ENCODE results near the gene HIP1.

DNA sequence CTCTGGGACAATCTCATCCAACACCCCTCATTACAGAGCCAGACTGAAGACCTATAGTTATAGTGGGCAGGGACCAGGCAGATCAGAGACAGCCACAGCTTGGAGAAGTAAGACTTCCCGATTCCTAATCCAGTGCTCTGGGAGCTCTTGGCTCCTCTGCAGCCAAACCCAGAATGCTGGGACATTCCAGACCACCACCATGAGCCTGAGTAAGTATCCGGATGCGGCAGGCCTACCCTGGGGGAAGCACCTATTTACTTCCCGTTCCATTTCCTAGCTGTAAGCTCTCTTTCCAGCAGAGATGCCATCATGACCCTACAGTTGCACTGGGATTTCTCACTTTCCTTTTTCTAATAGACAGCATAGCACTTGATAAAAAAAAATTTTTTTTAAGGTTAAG is 16.4 kb downstream of the HIP1 start:
- TF ChIP-seq GABPA (tag; conservative IDR thresholded peaks at IDR 0.05; ENCODE audit: low read depth) = no peak
- TF ChIP-seq, protein P1, sequence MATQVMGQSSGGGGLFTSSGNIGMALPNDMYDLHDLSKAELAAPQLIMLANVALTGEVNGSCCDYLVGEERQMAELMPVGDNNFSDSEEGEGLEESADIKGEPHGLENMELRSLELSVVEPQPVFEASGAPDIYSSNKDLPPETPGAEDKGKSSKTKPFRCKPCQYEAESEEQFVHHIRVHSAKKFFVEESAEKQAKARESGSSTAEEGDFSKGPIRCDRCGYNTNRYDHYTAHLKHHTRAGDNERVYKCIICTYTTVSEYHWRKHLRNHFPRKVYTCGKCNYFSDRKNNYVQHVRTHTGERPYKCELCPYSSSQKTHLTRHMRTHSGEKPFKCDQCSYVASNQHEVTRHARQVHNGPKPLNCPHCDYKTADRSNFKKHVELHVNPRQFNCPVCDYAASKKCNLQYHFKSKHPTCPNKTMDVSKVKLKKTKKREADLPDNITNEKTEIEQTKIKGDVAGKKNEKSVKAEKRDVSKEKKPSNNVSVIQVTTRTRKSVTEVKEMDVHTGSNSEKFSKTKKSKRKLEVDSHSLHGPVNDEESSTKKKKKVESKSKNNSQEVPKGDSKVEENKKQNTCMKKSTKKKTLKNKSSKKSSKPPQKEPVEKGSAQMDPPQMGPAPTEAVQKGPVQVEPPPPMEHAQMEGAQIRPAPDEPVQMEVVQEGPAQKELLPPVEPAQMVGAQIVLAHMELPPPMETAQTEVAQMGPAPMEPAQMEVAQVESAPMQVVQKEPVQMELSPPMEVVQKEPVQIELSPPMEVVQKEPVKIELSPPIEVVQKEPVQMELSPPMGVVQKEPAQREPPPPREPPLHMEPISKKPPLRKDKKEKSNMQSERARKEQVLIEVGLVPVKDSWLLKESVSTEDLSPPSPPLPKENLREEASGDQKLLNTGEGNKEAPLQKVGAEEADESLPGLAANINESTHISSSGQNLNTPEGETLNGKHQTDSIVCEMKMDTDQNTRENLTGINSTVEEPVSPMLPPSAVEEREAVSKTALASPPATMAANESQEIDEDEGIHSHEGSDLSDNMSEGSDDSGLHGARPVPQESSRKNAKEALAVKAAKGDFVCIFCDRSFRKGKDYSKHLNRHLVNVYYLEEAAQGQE (IDR thresholded peaks at IDR 0.05; ENCODE audit: borderline replicate concordance) = no peak
- TF ChIP-seq, protein P1 (CRISPR knock-in tag; IDR thresholded peaks at IDR 0.05; ENCODE audit: low read depth) = no peak
- TF ChIP-seq KLF16 (IDR thresholded peaks at IDR 0.05) = no peak
- TF ChIP-seq, protein P2, sequence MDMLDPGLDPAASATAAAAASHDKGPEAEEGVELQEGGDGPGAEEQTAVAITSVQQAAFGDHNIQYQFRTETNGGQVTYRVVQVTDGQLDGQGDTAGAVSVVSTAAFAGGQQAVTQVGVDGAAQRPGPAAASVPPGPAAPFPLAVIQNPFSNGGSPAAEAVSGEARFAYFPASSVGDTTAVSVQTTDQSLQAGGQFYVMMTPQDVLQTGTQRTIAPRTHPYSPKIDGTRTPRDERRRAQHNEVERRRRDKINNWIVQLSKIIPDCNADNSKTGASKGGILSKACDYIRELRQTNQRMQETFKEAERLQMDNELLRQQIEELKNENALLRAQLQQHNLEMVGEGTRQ (CRISPR knock-in tag; IDR thresholded peaks at IDR 0.05) = no peak
- no peak for TF ChIP-seq DDX20 (tag; IDR thresholded peaks at IDR 0.05; ENCODE audit: low read depth)
- TF ChIP-seq, protein P3, sequence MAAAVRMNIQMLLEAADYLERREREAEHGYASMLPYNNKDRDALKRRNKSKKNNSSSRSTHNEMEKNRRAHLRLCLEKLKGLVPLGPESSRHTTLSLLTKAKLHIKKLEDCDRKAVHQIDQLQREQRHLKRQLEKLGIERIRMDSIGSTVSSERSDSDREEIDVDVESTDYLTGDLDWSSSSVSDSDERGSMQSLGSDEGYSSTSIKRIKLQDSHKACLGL (CRISPR knock-in tag; IDR thresholded peaks at IDR 0.05; ENCODE audit: borderline replicate concordance, poor library complexity, severe bottlenecking) = no peak
- TF ChIP-seq, protein P4, sequence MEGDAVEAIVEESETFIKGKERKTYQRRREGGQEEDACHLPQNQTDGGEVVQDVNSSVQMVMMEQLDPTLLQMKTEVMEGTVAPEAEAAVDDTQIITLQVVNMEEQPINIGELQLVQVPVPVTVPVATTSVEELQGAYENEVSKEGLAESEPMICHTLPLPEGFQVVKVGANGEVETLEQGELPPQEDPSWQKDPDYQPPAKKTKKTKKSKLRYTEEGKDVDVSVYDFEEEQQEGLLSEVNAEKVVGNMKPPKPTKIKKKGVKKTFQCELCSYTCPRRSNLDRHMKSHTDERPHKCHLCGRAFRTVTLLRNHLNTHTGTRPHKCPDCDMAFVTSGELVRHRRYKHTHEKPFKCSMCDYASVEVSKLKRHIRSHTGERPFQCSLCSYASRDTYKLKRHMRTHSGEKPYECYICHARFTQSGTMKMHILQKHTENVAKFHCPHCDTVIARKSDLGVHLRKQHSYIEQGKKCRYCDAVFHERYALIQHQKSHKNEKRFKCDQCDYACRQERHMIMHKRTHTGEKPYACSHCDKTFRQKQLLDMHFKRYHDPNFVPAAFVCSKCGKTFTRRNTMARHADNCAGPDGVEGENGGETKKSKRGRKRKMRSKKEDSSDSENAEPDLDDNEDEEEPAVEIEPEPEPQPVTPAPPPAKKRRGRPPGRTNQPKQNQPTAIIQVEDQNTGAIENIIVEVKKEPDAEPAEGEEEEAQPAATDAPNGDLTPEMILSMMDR (IDR thresholded peaks at IDR 0.05 in 2 of 3, conservative IDR thresholded peaks at IDR 0.05 in 1 of 3; ENCODE audit: insufficient read depth in 2 of 3, low read depth in 1 of 3, low read length in 3 of 3) = no peak
- no peak for TF ChIP-seq TRIM28 (IDR thresholded peaks at IDR 0.05)
- TF ChIP-seq, protein P5, sequence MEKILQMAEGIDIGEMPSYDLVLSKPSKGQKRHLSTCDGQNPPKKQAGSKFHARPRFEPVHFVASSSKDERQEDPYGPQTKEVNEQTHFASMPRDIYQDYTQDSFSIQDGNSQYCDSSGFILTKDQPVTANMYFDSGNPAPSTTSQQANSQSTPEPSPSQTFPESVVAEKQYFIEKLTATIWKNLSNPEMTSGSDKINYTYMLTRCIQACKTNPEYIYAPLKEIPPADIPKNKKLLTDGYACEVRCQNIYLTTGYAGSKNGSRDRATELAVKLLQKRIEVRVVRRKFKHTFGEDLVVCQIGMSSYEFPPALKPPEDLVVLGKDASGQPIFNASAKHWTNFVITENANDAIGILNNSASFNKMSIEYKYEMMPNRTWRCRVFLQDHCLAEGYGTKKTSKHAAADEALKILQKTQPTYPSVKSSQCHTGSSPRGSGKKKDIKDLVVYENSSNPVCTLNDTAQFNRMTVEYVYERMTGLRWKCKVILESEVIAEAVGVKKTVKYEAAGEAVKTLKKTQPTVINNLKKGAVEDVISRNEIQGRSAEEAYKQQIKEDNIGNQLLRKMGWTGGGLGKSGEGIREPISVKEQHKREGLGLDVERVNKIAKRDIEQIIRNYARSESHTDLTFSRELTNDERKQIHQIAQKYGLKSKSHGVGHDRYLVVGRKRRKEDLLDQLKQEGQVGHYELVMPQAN (IDR thresholded peaks at IDR 0.05; ENCODE audit: borderline replicate concordance) = no peak
- no peak for TF ChIP-seq RFX5 (IDR thresholded peaks at IDR 0.05; ENCODE audit: low read depth, low read length)
